NT2/D1 (cell line): ENCODE data around the gene RMC1.

Source experiments
- YY1 ChIP-seq: IDR thresholded peaks from 2 replicates; pipeline ENCODE4 v1.6.1; 2011; ENCODE audit not compliant: insufficient read length, insufficient read depth
- ZNF274 ChIP-seq: IDR thresholded peaks from 2 replicates; pipeline ENCODE4 v1.6.1; 2011; ENCODE audit warnings: mild to moderate bottlenecking, low read depth, low read length

DNA sequence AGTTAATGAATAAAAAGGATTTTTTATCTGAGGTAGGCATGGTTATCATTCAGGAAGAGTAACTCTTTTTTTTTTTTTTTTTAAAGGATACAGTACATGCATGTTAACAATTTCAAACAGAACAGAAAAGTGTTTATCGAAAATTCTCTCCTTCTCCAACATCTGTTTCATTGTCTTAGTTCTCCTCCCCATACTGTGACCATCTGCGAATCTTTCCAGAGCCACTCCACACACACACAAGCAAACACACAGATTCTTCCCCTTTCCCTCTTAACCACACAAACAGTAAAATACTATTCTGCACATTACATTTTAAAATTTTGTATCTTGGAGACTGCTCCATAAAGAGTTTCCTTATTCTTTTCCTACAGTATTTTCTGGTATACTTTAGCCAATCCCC lies 45.0 kb downstream of the RMC1 start:
- no peak for TF ChIP-seq YY1
- no peak for TF ChIP-seq ZNF274
